Keratinocyte (primary cell): ENCODE results near the gene TMEM150A. TPM values are rescaled to one million over a fixed set of nuclear protein-coding genes. Genes with fewer than 3 reads are reported as not detected.

ENCODE experiments used
- DNase-seq: peaks from one replicate; pipeline ENCODE4 v3.0.0-alpha.2; 2011; ENCODE audit warnings: low read depth, missing footprints, low spot score
- FAIRE-seq: peaks from 2 replicates; lab custom pipeline; 2011; peaks lifted over from hg19 to GRCh38; lab: Jason Lieb, UNC
- H2AFZ ChIP-seq: 2 replicates; pipeline ENCODE4 v1.6.0; 2012; ENCODE audit warnings: low read length, control low read depth, inconsistent platforms; ENCODE audit not compliant: control insufficient read depth
- H3K27ac ChIP-seq: 2 replicates; pipeline ENCODE4 v1.5.1; 2011; ENCODE audit warnings: low read length; ENCODE audit not compliant: control insufficient read depth, insufficient read depth
- H3K27me3 ChIP-seq: 3 replicates; pipeline ENCODE4 v1.6.0; 2011; ENCODE audit warnings: low read length; ENCODE audit not compliant: control insufficient read depth, insufficient read depth; ENCODE audit errors: extremely low read depth
- H3K36me3 ChIP-seq, 2 experiments: 2 replicates in 1 of 2; 3 replicates in 1 of 2; pipeline ENCODE4 v1.5.1; 2011; ENCODE audit warnings: low read length in 2 of 2, mild to moderate bottlenecking in 1 of 2; ENCODE audit not compliant: control insufficient read depth in 2 of 2, insufficient read depth in 2 of 2; ENCODE audit errors: extremely low read depth in 1 of 2
- H3K4me1 ChIP-seq: 3 replicates; pipeline ENCODE4 v1.5.1; 2011; ENCODE audit warnings: low read length; ENCODE audit not compliant: control insufficient read depth, insufficient read depth; ENCODE audit errors: extremely low read depth
- H3K4me2 ChIP-seq: 3 replicates; pipeline ENCODE4 v1.6.0; 2011; ENCODE audit warnings: low read depth, low read length; ENCODE audit not compliant: control insufficient read depth, insufficient read depth; ENCODE audit errors: extremely low read depth
- H3K4me3 ChIP-seq, 3 experiments: fragments of 200-600 bp in 1 of 3; sonication (generic) in 1 of 3; 2 replicates in 2 of 3; 3 replicates in 1 of 3; pipeline ENCODE4 v1.5.1; 2011 to 2016; ENCODE audit warnings: low read length in 3 of 3, mild to moderate bottlenecking in 3 of 3, control low read depth in 2 of 3, inconsistent platforms in 1 of 3, low read depth in 1 of 3, mixed read lengths in 1 of 3, mixed run types in 1 of 3, moderate library complexity in 1 of 3; ENCODE audit not compliant: control insufficient read depth in 2 of 3, insufficient read depth in 2 of 3; ENCODE audit errors: extremely low read depth in 1 of 3
- H3K79me2 ChIP-seq: 2 replicates; pipeline ENCODE4 v1.6.0; 2012; ENCODE audit warnings: low read length; ENCODE audit not compliant: control insufficient read depth, insufficient read depth
- H3K9ac ChIP-seq: 3 replicates; pipeline ENCODE4 v1.6.0; 2011; ENCODE audit warnings: low read length; ENCODE audit not compliant: control insufficient read depth, insufficient read depth; ENCODE audit errors: extremely low read depth
- H3K9me1 ChIP-seq: 3 replicates; pipeline ENCODE4 v1.6.0; 2011; ENCODE audit warnings: low read length; ENCODE audit not compliant: control insufficient read depth, insufficient read depth; ENCODE audit errors: extremely low read depth
- H3K9me3 ChIP-seq: 2 replicates; pipeline ENCODE4 v1.5.1; 2012; ENCODE audit warnings: low read depth, low read length; ENCODE audit not compliant: control insufficient read depth
- H4K20me1 ChIP-seq: 3 replicates; pipeline ENCODE4 v1.6.0; 2011; ENCODE audit warnings: low read length; ENCODE audit not compliant: control insufficient read depth, insufficient read depth; ENCODE audit errors: extremely low read depth
- CTCF ChIP-seq, 3 experiments: IDR thresholded peaks in 1 of 3; conservative IDR thresholded peaks in 1 of 3; optimal IDR thresholded peaks in 1 of 3; 2 replicates in 2 of 3; 3 replicates in 1 of 3; pipeline versions ENCODE3 to v1.5.1; 2011; ENCODE audit warnings: low read length in 3 of 3, mild to moderate bottlenecking in 3 of 3, moderate library complexity in 2 of 3, control low read depth in 1 of 3, inconsistent platforms in 1 of 3; ENCODE audit not compliant: insufficient read depth in 2 of 3; ENCODE audit errors: extremely low read depth in 1 of 3
- EZH2 ChIP-seq: IDR thresholded peaks from one replicate; pipeline ENCODE4 v1.6.1; 2012; ENCODE audit warnings: inconsistent platforms, mild to moderate bottlenecking, low read length, moderate library complexity
- dilution Hi-C: fragments of 300-500 bp; cut with MboI; formaldehyde crosslinking; loops from one replicate; pipeline ENCODE4 v1.7.0; 2020; ENCODE audit warnings: low sequenced_read_pairs; ENCODE audit not compliant: extremely low pct_ligation_motif_present
- polyA plus RNA-seq, 5 experiments: library from polyadenylated mRNA; depleted of rRNA in 3 of 5; stranded (reverse) in 3 of 5; stranded (forward) in 1 of 5; unstranded in 1 of 5; fragments of >200 nt; gene quantifications; 1 replicate in 1 of 5; 2 replicates in 3 of 5; 3 replicates in 1 of 5; pipeline versions ENCODE4 v1.2.1 to v1.2.3, GENCODE V29; 2011 to 2012; ENCODE audit warnings: missing spikeins in 2 of 5, low read depth in 1 of 5, low replicate concordance in 1 of 5

The TMEM150A gene
- polyA plus RNA-seq, 1 donor (not counting 4 experiments of a cell fraction or from before 2014, with no cell fraction given) = 7.7 TPM

- no peak for FAIRE-seq
Observed at GRCh38 chr2:85635636-85636035, 33.1 kb upstream of the TMEM150A start.

DNA sequence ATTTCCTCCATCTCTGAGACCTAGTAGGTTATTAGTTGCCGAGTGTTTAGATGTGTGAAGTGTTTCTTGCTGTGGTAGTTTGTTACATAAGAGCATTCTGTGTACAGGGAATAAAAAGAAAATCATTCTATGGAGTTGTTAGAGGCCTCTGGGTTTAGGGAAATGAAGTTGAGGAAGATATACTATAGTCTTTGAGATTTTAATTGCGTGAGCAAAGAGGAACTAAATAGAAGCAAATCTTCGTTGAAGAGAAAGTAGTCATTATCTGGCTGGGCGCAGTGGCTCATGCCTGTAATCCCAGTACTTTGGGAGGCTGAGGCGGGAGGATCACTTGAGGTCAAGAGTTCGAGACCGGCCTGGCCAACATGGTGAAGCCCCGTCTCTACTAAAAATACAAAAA is 32.5 kb upstream of the TMEM150A start:
- FAIRE-seq (no peak), DNase-seq (no peak)
- Histone ChIP-seq H3K4me1 (no peaks in the 10 kb centered on the region), H4K20me1 (no peaks in the 10 kb centered on the region), H3K4me2 (no peak overlapping the region), H3K9me1 (no peaks in the 10 kb centered on the region), H3K27ac (no peak overlapping the region), H3K79me2 (peaks cover 4% of the 10 kb centered on the region), H3K4me3 (no peak overlapping the region), H3K9ac (no peak overlapping the region), H3K36me3 (peaks cover 21 to 52% of the 10 kb centered on the region in 2 experiments), H3K9me3 (no peaks in the 10 kb centered on the region), H2AFZ (no peak overlapping the region), H3K27me3 (no peaks in the 10 kb centered on the region)
- dilution Hi-C loops = no loop called here
- TF ChIP-seq EZH2 (no peak), CTCF (optimal IDR thresholded peaks at IDR 0.05 in 1 of 3, IDR thresholded peaks at IDR 0.05 in 1 of 3, conservative IDR thresholded peaks at IDR 0.05 in 1 of 3; ENCODE audit: extremely low read depth in 1 of 3, insufficient read depth in 2 of 3, low read length in 3 of 3) (no peak)

More at GRCh38 chr2:85635636-85636035, 33.1 kb upstream of the TMEM150A start:
- H3K4me3 ChIP-seq = no peak overlapping the region
- dilution Hi-C loops = no loop called here
- no peaks in the 10 kb centered on the region for H3K9me1 ChIP-seq
- H3K4me2 ChIP-seq = no peak overlapping the region
- DNase-seq = no peak
- no peaks in the 10 kb centered on the region for H3K4me1 ChIP-seq
- peaks cover 19 to 48% of the 10 kb centered on the region in 2 experiments for H3K36me3 ChIP-seq
- no peak overlapping the region for H3K27ac ChIP-seq
- no peaks in the 10 kb centered on the region for H3K27me3 ChIP-seq
- no peak overlapping the region for H2AFZ ChIP-seq
- H4K20me1 ChIP-seq = no peaks in the 10 kb centered on the region
- TF ChIP-seq CTCF (optimal IDR thresholded peaks at IDR 0.05 in 1 of 3, IDR thresholded peaks at IDR 0.05 in 1 of 3, conservative IDR thresholded peaks at IDR 0.05 in 1 of 3; ENCODE audit: extremely low read depth in 1 of 3, insufficient read depth in 2 of 3, low read length in 3 of 3) (no peak), EZH2 (no peak)
- H3K9ac ChIP-seq = no peak overlapping the region
- H3K79me2 ChIP-seq = peaks cover 4% of the 10 kb centered on the region
- no peaks in the 10 kb centered on the region for H3K9me3 ChIP-seq
